ENCODE measurements around the gene DEXI. TPM values are rescaled to one million over a fixed set of nuclear protein-coding genes. Genes with fewer than 3 reads are reported as not detected.
A peak's percentile ranks its signal among the peaks of the same experiment; 100 is the strongest.

DEXI gene
- total and polyA plus RNA-seq, 3 experiments from 2014 or later: 31.0 to 58.9 (median 31.6) TPM

DNA sequence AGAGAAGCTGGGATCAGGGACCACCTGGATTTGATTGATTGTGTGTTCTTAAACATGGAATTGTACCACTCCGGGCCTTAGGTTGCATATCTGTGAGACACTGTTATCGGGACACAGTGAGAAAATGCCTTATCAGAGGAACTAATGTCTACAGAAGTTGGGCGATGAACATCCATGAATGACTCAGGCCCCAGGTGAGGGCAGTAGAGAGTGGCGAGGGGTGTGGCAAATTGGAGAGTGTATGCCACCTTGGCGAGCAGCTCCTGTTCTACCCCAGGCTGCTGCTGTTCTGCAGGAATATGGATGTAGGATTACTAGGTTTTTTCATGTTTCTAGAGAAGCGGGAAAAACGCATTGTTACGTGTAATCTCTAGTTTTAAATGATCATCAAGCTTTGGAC is 40.9 kb upstream of the DEXI start:
- DNase-seq: no peak
- ChIA-PET CTCF (interaction anchor here (1.3 to 2.1 kb wide), 3 partner anchors 19 to 67 kb away, joined by 3 to 10 read pairs (median 4); no protein-coding TSS in a partner anchor), POLR2A (no interaction called here)
- Mint-ChIP-seq H3K9me3 (no peaks in the 10 kb centered on the region), H3K27ac (peak overlapping the region in 1 of 8 donors; percentile 20), H3K4me3 (no peak overlapping the region), H3K27me3 (no peaks in the 10 kb centered on the region), H3K4me1 (peaks cover 13 to 20% (median 18%) of the 10 kb centered on the region in 3 donors), H3K36me3 (peaks cover 0 to 63% (median 20%) of the 10 kb centered on the region in 3 donors)
- Histone ChIP-seq H3K27ac (ENCODE audit: low read depth, low read length) (no peak overlapping the region), H3K27me3 (ENCODE audit: insufficient read depth, low read length, poor library complexity, severe bottlenecking) (no peaks in the 10 kb centered on the region), H3K4me3 (ENCODE audit: low read length) (no peak overlapping the region), H3K36me3 (ENCODE audit: insufficient read depth, low read length) (peaks cover under 1% of the 10 kb centered on the region), H3K9me3 (ENCODE audit: low read length) (no peaks in the 10 kb centered on the region), H3K4me1 (ENCODE audit: insufficient read depth, low read length) (peaks cover 13% of the 10 kb centered on the region)

GRCh38 chr16:10982465-10983150 is 40.3 kb upstream of the DEXI start:
- CTCF ChIA-PET: interaction anchor here (1.3 to 2.1 kb wide), 4 partner anchors 19 to 272 kb away, joined by 3 to 10 read pairs (median 4); no protein-coding TSS in a partner anchor

GRCh38 chr16:10981697-10982216 is 39.5 kb upstream of the DEXI start:
- no peaks in the 10 kb centered on the region for H3K4me1 ChIP-seq (ENCODE audit: insufficient read depth, low read length)
- H3K9me3 ChIP-seq (ENCODE audit: low read length): no peaks in the 10 kb centered on the region
- no peaks in the 10 kb centered on the region for H3K27me3 Mint-ChIP-seq
- no peak overlapping the region for H3K4me3 ChIP-seq (ENCODE audit: low read length)
- no peak overlapping the region for H3K4me3 Mint-ChIP-seq
- POLR2A ChIA-PET: no interaction called here
- H3K4me1 Mint-ChIP-seq: peaks cover 0 to 6% (median 6%) of the 10 kb centered on the region in 3 donors
- H3K36me3 Mint-ChIP-seq: peaks cover 0 to 76% (median 26%) of the 10 kb centered on the region in 3 donors
- no peak for DNase-seq
- H3K27ac Mint-ChIP-seq: no peak overlapping the region
- no peak overlapping the region for H3K27ac ChIP-seq (ENCODE audit: low read depth, low read length)
- peaks cover 6% of the 10 kb centered on the region for H3K36me3 ChIP-seq (ENCODE audit: insufficient read depth, low read length)
- CTCF ChIA-PET: interaction anchor here (1.3 to 2.1 kb wide), 2 partner anchors 18 to 273 kb away, joined by 3 to 10 read pairs; no protein-coding TSS in a partner anchor
- H3K27me3 ChIP-seq (ENCODE audit: insufficient read depth, low read length, poor library complexity, severe bottlenecking): no peaks in the 10 kb centered on the region
- no peaks in the 10 kb centered on the region for H3K9me3 Mint-ChIP-seq

More at GRCh38 chr16:10982465-10983150, 40.3 kb upstream of the DEXI start:
- Histone ChIP-seq H3K9me3 (ENCODE audit: low read length) (no peaks in the 10 kb centered on the region), H3K4me1 (ENCODE audit: insufficient read depth, low read length) (peaks cover 8% of the 10 kb centered on the region), H3K4me3 (ENCODE audit: low read length) (no peak overlapping the region), H3K36me3 (ENCODE audit: insufficient read depth, low read length) (peaks cover 6% of the 10 kb centered on the region), H3K27ac (ENCODE audit: low read depth, low read length) (no peak overlapping the region), H3K27me3 (ENCODE audit: insufficient read depth, low read length, poor library complexity, severe bottlenecking) (no peaks in the 10 kb centered on the region)
- H3K9me3 Mint-ChIP-seq: no peaks in the 10 kb centered on the region
- H3K27ac Mint-ChIP-seq: peak overlapping the region in 1 of 8 donors; percentile 20
- POLR2A ChIA-PET: no interaction called here
- H3K36me3 Mint-ChIP-seq: peaks cover 0 to 68% (median 23%) of the 10 kb centered on the region in 3 donors
- no peak overlapping the region for H3K4me3 Mint-ChIP-seq
- H3K27me3 Mint-ChIP-seq: no peaks in the 10 kb centered on the region
- peaks cover 7 to 14% (median 13%) of the 10 kb centered on the region in 3 donors for H3K4me1 Mint-ChIP-seq
- DNase-seq: no peak

- H3K36me3 ChIP-seq (ENCODE audit: insufficient read depth, low read length): peaks cover 6% of the 10 kb centered on the region
- Mint-ChIP-seq H3K36me3 (peaks cover 0 to 79% (median 22%) of the 10 kb centered on the region in 3 donors), H3K9me3 (no peaks in the 10 kb centered on the region), H3K4me1 (peaks cover 0 to 3% (median 0%) of the 10 kb centered on the region in 3 donors), H3K4me3 (no peak overlapping the region), H3K27ac (peak overlapping the region in 1 of 8 donors; percentile 50), H3K27me3 (no peaks in the 10 kb centered on the region)
- no peak overlapping the region for H3K27ac ChIP-seq (ENCODE audit: low read depth, low read length)
- H3K4me1 ChIP-seq (ENCODE audit: insufficient read depth, low read length): no peaks in the 10 kb centered on the region
- no peaks in the 10 kb centered on the region for H3K27me3 ChIP-seq (ENCODE audit: insufficient read depth, low read length, poor library complexity, severe bottlenecking)
- H3K4me3 ChIP-seq (ENCODE audit: low read length): no peak overlapping the region
- CTCF ChIA-PET: interaction anchor here (1.0 to 1.1 kb wide), 2 partner anchors 16 to 375 kb away, joined by 3 to 4 read pairs; no protein-coding TSS in a partner anchor
- H3K9me3 ChIP-seq (ENCODE audit: low read length): no peaks in the 10 kb centered on the region
- POLR2A ChIA-PET: no interaction called here
- DNase-seq: no peak
Observed at GRCh38 chr16:10980813-10981212, 38.5 kb upstream of the DEXI start.

GRCh38 chr16:10979717-10980601 is 37.7 kb upstream of the DEXI start:
- Mint-ChIP-seq H3K36me3 (peaks cover 0 to 80% (median 22%) of the 10 kb centered on the region in 3 donors), H3K27me3 (no peaks in the 10 kb centered on the region), H3K27ac (no peak overlapping the region), H3K4me1 (peaks cover 0 to 3% (median 0%) of the 10 kb centered on the region in 3 donors), H3K4me3 (no peak overlapping the region), H3K9me3 (no peaks in the 10 kb centered on the region)
- DNase-seq: no peak
- H3K27ac ChIP-seq (ENCODE audit: low read depth, low read length): no peak overlapping the region
- ChIA-PET CTCF (interaction anchor here (1.0 to 1.1 kb wide), 2 partner anchors 15 to 376 kb away, joined by 3 to 4 read pairs; no protein-coding TSS in a partner anchor), POLR2A (no interaction called here)
- peaks cover 6% of the 10 kb centered on the region for H3K36me3 ChIP-seq (ENCODE audit: insufficient read depth, low read length)
- H3K4me1 ChIP-seq (ENCODE audit: insufficient read depth, low read length): no peaks in the 10 kb centered on the region
- H3K4me3 ChIP-seq (ENCODE audit: low read length): no peak overlapping the region
- no peaks in the 10 kb centered on the region for H3K27me3 ChIP-seq (ENCODE audit: insufficient read depth, low read length, poor library complexity, severe bottlenecking)
- no peaks in the 10 kb centered on the region for H3K9me3 ChIP-seq (ENCODE audit: low read length)

DNA sequence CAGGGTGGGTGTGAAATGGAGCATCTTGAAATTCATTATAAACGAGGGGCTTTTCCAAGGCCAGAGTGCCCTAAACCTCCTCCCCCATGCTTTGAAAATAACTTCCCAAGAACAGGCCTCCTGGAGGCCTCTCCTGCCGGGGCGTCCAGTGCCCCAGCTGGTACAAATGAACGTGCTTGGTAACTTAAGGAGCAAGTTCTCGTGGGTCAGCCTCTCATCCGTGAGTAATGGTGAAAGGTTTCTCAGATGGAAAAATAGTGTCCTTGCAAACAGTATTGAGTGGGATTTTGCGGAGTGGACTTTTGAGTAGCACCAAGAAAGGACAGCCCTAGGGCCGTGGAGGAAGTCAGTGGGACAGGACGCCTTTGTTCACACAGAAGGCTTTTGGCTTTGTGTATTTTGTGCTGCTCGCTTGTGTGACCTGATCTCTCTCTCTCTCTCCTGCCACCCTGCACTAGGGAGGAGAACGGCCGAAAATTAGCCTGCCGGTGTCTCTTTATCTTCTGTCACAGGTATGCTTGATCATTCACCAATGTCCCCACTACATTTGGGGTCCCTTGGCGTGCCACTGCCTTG is 36.7 kb upstream of the DEXI start:
- Mint-ChIP-seq H3K9me3 (no peaks in the 10 kb centered on the region), H3K4me3 (no peak overlapping the region), H3K36me3 (peaks cover 0 to 79% (median 19%) of the 10 kb centered on the region in 3 donors), H3K27ac (peak overlapping the region in 1 of 8 donors; percentile 54), H3K27me3 (no peaks in the 10 kb centered on the region), H3K4me1 (peaks cover 0 to 3% (median 0%) of the 10 kb centered on the region in 3 donors)
- no peaks in the 10 kb centered on the region for H3K9me3 ChIP-seq (ENCODE audit: low read length)
- peaks cover 6% of the 10 kb centered on the region for H3K36me3 ChIP-seq (ENCODE audit: insufficient read depth, low read length)
- H3K27ac ChIP-seq (ENCODE audit: low read depth, low read length): no peak overlapping the region
- H3K4me1 ChIP-seq (ENCODE audit: insufficient read depth, low read length): no peaks in the 10 kb centered on the region
- H3K4me3 ChIP-seq (ENCODE audit: low read length): no peak overlapping the region
- no peaks in the 10 kb centered on the region for H3K27me3 ChIP-seq (ENCODE audit: insufficient read depth, low read length, poor library complexity, severe bottlenecking)
- DNase-seq: no peak
- ChIA-PET POLR2A (no interaction called here), CTCF (no interaction called here)

- Mint-ChIP-seq H3K27me3 (no peaks in the 10 kb centered on the region), H3K27ac (peak overlapping the region in 1 of 8 donors; percentile 12), H3K36me3 (peaks cover 0 to 77% (median 21%) of the 10 kb centered on the region in 3 donors), H3K9me3 (no peaks in the 10 kb centered on the region), H3K4me3 (no peak overlapping the region), H3K4me1 (peaks cover 0 to 4% (median 3%) of the 10 kb centered on the region in 3 donors)
- H3K27me3 ChIP-seq (ENCODE audit: insufficient read depth, low read length, poor library complexity, severe bottlenecking): no peaks in the 10 kb centered on the region
- POLR2A ChIA-PET: no interaction called here
- H3K9me3 ChIP-seq (ENCODE audit: low read length): no peaks in the 10 kb centered on the region
- no peak overlapping the region for H3K4me3 ChIP-seq (ENCODE audit: low read length)
- CTCF ChIA-PET: no interaction called here
- DNase-seq: no peak
- no peaks in the 10 kb centered on the region for H3K4me1 ChIP-seq (ENCODE audit: insufficient read depth, low read length)
- H3K27ac ChIP-seq (ENCODE audit: low read depth, low read length): no peak overlapping the region
- peaks cover 6% of the 10 kb centered on the region for H3K36me3 ChIP-seq (ENCODE audit: insufficient read depth, low read length)
Observed at GRCh38 chr16:10978124-10978523, 35.9 kb upstream of the DEXI start.
